Kidney (tissue), 14 donors: ENCODE measurements around the gene MAJIN. TPM values are rescaled to one million over a fixed set of nuclear protein-coding genes. Genes with fewer than 3 reads are reported as not detected.

Source experiments
- DNase-seq, 5 donors: peaks; one replicate each; pipeline ENCODE4 v3.0.0-alpha.2; 2013 to 2020
- FAIRE-seq: peaks from 2 replicates; lab custom pipeline; 2012; peaks lifted over from hg19 to GRCh38; lab: Jason Lieb, UNC
- H3K27ac ChIP-seq, 2 donors: one replicate each; pipeline ENCODE4 v1.7.0; 2013; ENCODE audit warnings: low read depth in 2 of 2, low read length in 2 of 2, inconsistent platforms in 1 of 2
- H3K27me3 ChIP-seq: one replicate; pipeline ENCODE4 v1.7.1; 2013; ENCODE audit warnings: low read length, inconsistent platforms; ENCODE audit not compliant: control insufficient read depth, insufficient read depth
- H3K36me3 ChIP-seq, 3 donors: one replicate each; pipeline versions ENCODE4 v1.7.0 to v1.7.1; 2013; ENCODE audit warnings: low read length in 3 of 3, control low read depth in 1 of 3, inconsistent platforms in 1 of 3; ENCODE audit not compliant: insufficient read depth in 3 of 3, control insufficient read depth in 2 of 3
- H3K4me1 ChIP-seq, 3 donors: one replicate each; pipeline versions ENCODE4 v1.7.0 to v1.7.1; 2013; ENCODE audit warnings: low read length in 3 of 3, inconsistent platforms in 1 of 3, low read depth in 1 of 3; ENCODE audit not compliant: control insufficient read depth in 2 of 3, insufficient read depth in 2 of 3
- H3K4me3 ChIP-seq, 3 donors: one replicate each; pipeline versions ENCODE4 v1.7.0 to v1.8.1; 2013; ENCODE audit warnings: low read length in 3 of 3, control low read depth in 1 of 3, inconsistent platforms in 1 of 3
- H3K9ac ChIP-seq, 3 donors: one replicate each; pipeline versions ENCODE4 v1.7.0 to v1.7.1; 2013; ENCODE audit warnings: low read length in 3 of 3, control low read depth in 1 of 3, inconsistent platforms in 1 of 3
- H3K9me3 ChIP-seq, 3 donors: one replicate each; pipeline versions ENCODE4 v1.7.0 to v1.7.1; 2013; ENCODE audit warnings: low read length in 3 of 3, control low read depth in 1 of 3, inconsistent platforms in 1 of 3; ENCODE audit not compliant: control insufficient read depth in 2 of 3, insufficient read depth in 1 of 3
- CTCF ChIP-seq: IDR thresholded peaks from 3 replicates; pipeline ENCODE4 v1.5.1; 2012; ENCODE audit warnings: mild to moderate bottlenecking, moderate library complexity, borderline replicate concordance; ENCODE audit not compliant: insufficient read depth; ENCODE audit errors: extremely low read depth
- intact Hi-C: fragments of 100-400 bp; cut with DNase I; formaldehyde crosslinking; loops from one replicate; pipeline ENCODE4 v1.11.1; 2022
- polyA plus RNA-seq: library from polyadenylated mRNA; stranded (reverse); fragments of 350-450 nt; fragmentation: Illumina TruSeq; extraction: RNeasy Lipid Tissue Mini Kit (QIAGEN cat#74804); gene quantifications from one replicate; pipeline ENCODE4 v1.2.3, GENCODE V29; 2014; ENCODE audit warnings: low read depth, low replicate concordance; ENCODE audit not compliant: insufficient read depth
- total RNA-seq: library from RNA; stranded (reverse); fragmentation: NEBNext Ultra II Directional; extraction: Animal tissue kit (Norgen Biotek cat#: 25700); gene quantifications from one replicate; pipeline ENCODE4 v1.2.1, GENCODE V29; 2021
- donor health status: control.
- donor health status: control.
- donor health status: control.
- donor health status: control.
- donor health status: control.
- donor health status: DM: yes; HTN: yes; CAD: no.
- donor health status: Normal renal cell carcinoma (clear cell type).

The MAJIN gene
- total and polyA plus RNA-seq, 2 donors from 2014 or later: 0.80 TPM; not detected in 1

- peak within 1 kb of the TSS; percentile 79 to 85 for H3K27ac ChIP-seq
- DNase-seq (peak; percentile 90 to 97 (median 95)), FAIRE-seq (peak; percentile 17)
- H3K36me3 ChIP-seq: peaks cover 0 to 8% (median 0%) of the 10 kb centered on the region in 3 donors
- H3K9me3 ChIP-seq: no peaks in the 10 kb centered on the region
- intact Hi-C loops: no loop called here
- no peaks in the 10 kb centered on the region for H3K27me3 ChIP-seq
- H3K9ac ChIP-seq: peak within 1 kb of the TSS; percentile 64 to 89 (median 82)
- peak; percentile 16 for TF ChIP-seq CTCF
- H3K4me1 ChIP-seq: peaks cover 0 to 17% (median 0%) of the 10 kb centered on the region in 3 donors
- H3K4me3 ChIP-seq: peak within 1 kb of the TSS; percentile 75 to 98 (median 81)
Measured at GRCh38 chr11:64923944-64924909, 47.7 kb downstream of the MAJIN start, which contains the start of gene PPP2R5B. PPP2R5B (plus strand) TSS chr11:64924689; CDS start chr11:64925735, 1,046 bp downstream.

GRCh38 chr11:64923151-64923661 lies 48.7 kb downstream of the MAJIN start:
- no peak for FAIRE-seq
- no peak overlapping the region for H3K27ac ChIP-seq
- peak overlapping the region in 1 of 3 donors; percentile 89 for H3K9ac ChIP-seq
- DNase-seq: peak in 1 of 5 donors; percentile 75
- intact Hi-C loops: no loop called here
- H3K36me3 ChIP-seq: peaks cover 0 to 4% (median 0%) of the 10 kb centered on the region in 3 donors
- H3K27me3 ChIP-seq: no peaks in the 10 kb centered on the region
- TF ChIP-seq CTCF: no peak
- H3K9me3 ChIP-seq: no peaks in the 10 kb centered on the region
- H3K4me3 ChIP-seq: peak overlapping the region in 1 of 3 donors; percentile 98
- H3K4me1 ChIP-seq: peaks cover 0 to 18% (median 0%) of the 10 kb centered on the region in 3 donors

GRCh38 chr11:64921384-64921783 lies 50.5 kb downstream of the MAJIN start:
- intact Hi-C loops: no loop called here
- FAIRE-seq: no peak

More at GRCh38 chr11:64921384-64921783, 50.5 kb downstream of the MAJIN start:
- DNase-seq: peak in 1 of 5 donors; percentile 43
- Histone ChIP-seq H3K4me3 (no peak overlapping the region), H3K27me3 (no peaks in the 10 kb centered on the region), H3K4me1 (peaks cover 0 to 24% (median 0%) of the 10 kb centered on the region in 3 donors), H3K27ac (no peak overlapping the region), H3K9me3 (no peaks in the 10 kb centered on the region), H3K36me3 (no peaks in the 10 kb centered on the region), H3K9ac (no peak overlapping the region)
- no peak for TF ChIP-seq CTCF
